Bronchial epithelial cell (primary cell): ENCODE measurements around the gene GIT2. TPM values are rescaled to one million over a fixed set of nuclear protein-coding genes. Genes with fewer than 3 reads are reported as not detected.
A peak's percentile ranks its signal among the peaks of the same experiment; 100 is the strongest.

Experiments used
- DNase-seq: peaks from one replicate; pipeline ENCODE4 v3.0.0-alpha.2; 2010; ENCODE audit warnings: low read depth
- FAIRE-seq: peaks from 2 replicates; lab custom pipeline; 2011; peaks lifted over from hg19 to GRCh38; lab: Jason Lieb, UNC
- H3K27me3 ChIP-seq: 2 replicates; pipeline ENCODE4 v1.5.1; 2011; ENCODE audit warnings: low read length; ENCODE audit not compliant: control insufficient read depth, insufficient read depth
- H3K36me3 ChIP-seq: 2 replicates; pipeline ENCODE4 v1.5.1; 2011; ENCODE audit warnings: low read length; ENCODE audit not compliant: control insufficient read depth, insufficient read depth
- H3K4me3 ChIP-seq: 2 replicates; pipeline ENCODE4 v1.5.1; 2011; ENCODE audit warnings: mild to moderate bottlenecking, low read depth, low read length, control low read depth
- CTCF ChIP-seq: IDR thresholded peaks from 2 replicates; pipeline ENCODE4 v1.5.1; 2011; ENCODE audit warnings: mild to moderate bottlenecking, moderate library complexity, low read length, control low read depth, inconsistent platforms; ENCODE audit not compliant: insufficient read depth, severe bottlenecking
- total RNA-seq: library from RNA; depleted of rRNA; stranded (reverse); fragments of >200 nt; gene quantifications from 2 replicates; pipeline ENCODE4 v1.2.1, GENCODE V29; 2014

The GIT2 gene
- total RNA-seq, result 21.9 and 22.4 TPM in 2 replicates

GRCh38 chr12:109995686-109996482 lies at the start of gene GIT2:
Gene GIT2 (minus strand): TSS chr12:109996368. CDS start chr12:109996224, 144 bp downstream.
- no peaks in the 10 kb centered on the region for H3K27me3 ChIP-seq
- DNase-seq (peak; percentile 83), FAIRE-seq (no peak)
- peaks cover 2% of the 10 kb centered on the region for H3K36me3 ChIP-seq
- H3K4me3 ChIP-seq, result peak within 1 kb of the TSS; percentile 95
- no peak for TF ChIP-seq CTCF

- FAIRE-seq, result no peak
- no peak for TF ChIP-seq CTCF
- H3K27me3 ChIP-seq, result no peaks in the 10 kb centered on the region
- DNase-seq, result no peak
- H3K4me3 ChIP-seq, result no peak overlapping the region
- peaks cover 6% of the 10 kb centered on the region for H3K36me3 ChIP-seq
Measured at GRCh38 chr12:110042264-110042663, 46.1 kb upstream of the GIT2 start.

GRCh38 chr12:110039085-110039807 lies 43.1 kb upstream of the GIT2 start:
- no peak for TF ChIP-seq CTCF
- Histone ChIP-seq H3K36me3 (peaks cover 6% of the 10 kb centered on the region), H3K27me3 (no peaks in the 10 kb centered on the region), H3K4me3 (no peak overlapping the region)
- FAIRE-seq, result peak; percentile 43
- DNase-seq, result peak; percentile 96

GRCh38 chr12:110038741-110039084 lies 42.5 kb upstream of the GIT2 start:
- FAIRE-seq, result no peak

GRCh38 chr12:110037315-110037714 lies 41.1 kb upstream of the GIT2 start:
- Histone ChIP-seq H3K36me3 (peaks cover 6% of the 10 kb centered on the region), H3K27me3 (no peaks in the 10 kb centered on the region), H3K4me3 (no peak overlapping the region)
- FAIRE-seq (no peak), DNase-seq (no peak)
- TF ChIP-seq CTCF, result no peak

More at GRCh38 chr12:110038741-110039084, 42.5 kb upstream of the GIT2 start:
- no peak for TF ChIP-seq CTCF
- H3K27me3 ChIP-seq, result no peaks in the 10 kb centered on the region
- peaks cover 6% of the 10 kb centered on the region for H3K36me3 ChIP-seq
- no peak overlapping the region for H3K4me3 ChIP-seq
- no peak for DNase-seq
